HG03342 (cell line): Measurements from ENCODE around the gene CIAO2A.
"Not testable (repeated sequence)": the region's sequence is repeated elsewhere in the genome, so short reads cannot be mapped to it uniquely, and the experiment has no call there.

Experiments used
- ATAC-seq: cut with Tn5 transposase; IDR thresholded peaks from one replicate; pipeline ENCODE4 v1.9.1; 2021; ENCODE audit warnings: mild to moderate bottlenecking, moderate library complexity; ENCODE audit not compliant: unreplicated experiment

The CIAO2A gene

DNA sequence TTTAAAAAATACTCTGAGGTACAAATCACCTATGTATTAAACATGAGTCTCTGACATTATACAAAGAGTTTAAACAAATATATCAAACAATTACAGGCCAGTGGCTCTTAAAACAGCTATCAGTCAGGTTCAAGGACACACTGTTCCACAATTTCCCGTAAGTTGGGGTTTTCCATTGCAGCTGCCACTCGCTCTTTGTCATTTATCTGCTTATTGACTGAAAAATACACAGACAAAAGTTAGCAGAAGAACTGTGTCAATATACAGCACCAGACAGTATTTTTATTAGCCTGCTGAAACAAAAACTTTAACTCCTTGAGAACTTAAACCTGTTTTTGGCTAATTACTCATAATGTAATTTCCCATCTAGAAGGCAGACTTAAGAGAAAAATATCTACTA lies 20.8 kb downstream of the CIAO2A start:
- ATAC-seq = no peak

DNA sequence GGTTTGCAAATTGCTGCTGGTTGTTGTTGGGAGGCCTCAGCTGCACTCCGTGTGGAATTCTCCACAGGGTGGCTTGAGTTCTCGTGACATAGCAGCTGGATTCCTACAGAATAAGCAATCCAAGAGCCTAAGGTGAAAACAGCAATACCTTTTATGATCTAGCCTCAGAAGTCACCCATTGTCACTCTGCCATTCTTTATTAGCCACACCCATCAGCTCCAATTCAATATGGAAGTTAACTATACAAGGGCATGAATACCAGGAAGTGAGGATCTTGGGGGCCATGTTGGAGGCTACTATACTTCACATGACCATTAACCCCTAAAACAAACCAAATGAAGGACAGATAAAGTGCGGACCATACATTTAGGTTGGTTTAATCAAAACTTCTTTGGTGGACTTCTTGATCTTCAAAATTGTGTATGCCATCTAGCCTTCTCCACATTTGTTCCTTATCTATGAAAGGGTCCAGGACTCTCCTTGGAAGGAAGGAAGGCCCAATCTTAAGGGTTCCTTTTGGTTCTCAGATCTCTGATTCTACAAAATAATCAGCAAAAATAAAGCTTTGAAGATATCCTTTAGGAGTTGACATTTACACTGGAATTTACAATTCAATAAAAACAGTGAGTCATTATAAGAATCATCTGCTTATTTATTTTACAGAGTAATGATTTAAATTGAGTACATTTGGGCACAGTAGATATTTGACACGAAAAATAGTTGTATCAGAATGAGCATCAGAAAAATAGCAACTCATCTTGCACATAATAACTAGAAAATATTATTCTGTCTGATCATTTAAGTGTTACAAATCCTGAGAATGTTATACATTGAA lies 21.5 kb downstream of the CIAO2A start:
- ATAC-seq = no peak

DNA sequence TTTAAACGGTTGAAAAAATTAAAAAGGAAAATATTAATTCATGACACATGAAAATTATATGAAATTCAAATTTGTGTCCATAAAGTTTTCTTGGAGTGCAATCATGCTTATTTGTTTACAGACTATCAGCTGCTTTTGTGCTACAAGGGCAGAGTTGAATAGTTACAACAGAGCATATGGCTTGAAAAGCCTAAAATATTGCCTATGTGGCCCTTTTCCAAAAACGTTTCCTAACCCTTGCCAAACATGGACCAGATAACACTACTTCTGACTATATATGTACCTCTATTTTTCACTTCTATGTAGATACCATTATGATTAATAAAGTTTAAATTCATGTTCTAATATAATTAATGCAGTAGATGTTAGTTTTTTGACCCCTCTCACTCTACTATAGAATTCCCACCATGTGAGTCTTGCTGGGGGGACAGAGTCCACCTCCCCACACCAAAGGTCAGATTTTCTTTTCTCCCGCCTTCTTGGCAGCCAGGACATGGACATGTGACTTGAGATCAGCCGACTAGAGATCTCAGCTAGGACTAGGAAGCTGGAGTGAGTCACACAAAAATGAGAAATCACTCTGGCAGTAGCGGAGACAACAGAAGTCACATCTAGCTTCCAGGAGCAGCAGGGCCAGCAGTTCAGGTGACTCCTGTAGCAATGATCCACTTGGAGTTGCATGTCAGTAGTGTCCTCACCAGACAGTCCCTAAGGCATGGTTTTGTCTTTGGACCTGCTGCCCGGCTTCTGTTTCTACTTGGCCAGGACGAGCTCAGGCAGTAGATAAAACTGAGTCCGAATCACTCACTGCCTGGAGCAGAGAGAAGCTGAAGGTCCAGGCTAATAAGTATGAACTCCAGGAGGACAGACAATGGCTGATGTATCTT lies 22.4 kb downstream of the CIAO2A start:
- no peak for ATAC-seq

DNA sequence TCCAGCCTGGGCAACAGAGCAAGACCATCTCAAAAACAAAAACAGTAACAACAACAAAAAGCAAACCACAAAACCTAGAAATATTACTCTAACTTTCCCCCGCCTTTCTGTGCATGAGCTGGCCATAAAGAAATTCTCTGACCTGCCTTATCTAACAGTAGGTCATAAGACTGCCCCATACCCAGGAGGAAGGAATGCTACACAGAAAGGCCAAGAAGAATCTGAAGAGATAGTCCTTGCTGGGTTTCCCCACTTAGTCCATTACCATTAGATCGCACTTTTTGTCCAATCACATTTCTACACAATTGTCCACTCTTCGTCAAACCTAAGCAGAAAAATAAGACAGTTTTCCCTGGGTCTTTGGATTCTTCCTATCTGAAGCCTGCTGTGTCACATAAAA lies 23.5 kb downstream of the CIAO2A start:
- no peak for ATAC-seq

DNA sequence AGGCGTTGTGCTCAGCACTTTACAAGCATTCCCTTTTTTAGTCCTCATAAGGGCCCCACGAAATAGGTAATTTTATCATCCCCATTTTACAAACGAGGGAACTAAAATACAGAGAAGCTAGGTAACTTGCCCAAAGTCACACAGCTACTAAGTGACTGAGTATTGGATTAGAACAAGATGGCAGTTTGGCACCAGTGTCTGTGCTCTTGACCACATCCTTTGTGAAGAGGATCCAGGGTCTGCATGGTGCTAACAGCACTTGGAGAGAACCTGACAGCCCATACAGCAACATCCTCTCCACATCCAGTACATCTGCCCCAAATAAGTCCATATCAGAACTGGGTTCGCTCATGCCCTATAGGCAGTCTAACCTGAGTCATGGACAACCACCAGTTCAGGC lies 25.5 kb downstream of the CIAO2A start:
- no peak for ATAC-seq

DNA sequence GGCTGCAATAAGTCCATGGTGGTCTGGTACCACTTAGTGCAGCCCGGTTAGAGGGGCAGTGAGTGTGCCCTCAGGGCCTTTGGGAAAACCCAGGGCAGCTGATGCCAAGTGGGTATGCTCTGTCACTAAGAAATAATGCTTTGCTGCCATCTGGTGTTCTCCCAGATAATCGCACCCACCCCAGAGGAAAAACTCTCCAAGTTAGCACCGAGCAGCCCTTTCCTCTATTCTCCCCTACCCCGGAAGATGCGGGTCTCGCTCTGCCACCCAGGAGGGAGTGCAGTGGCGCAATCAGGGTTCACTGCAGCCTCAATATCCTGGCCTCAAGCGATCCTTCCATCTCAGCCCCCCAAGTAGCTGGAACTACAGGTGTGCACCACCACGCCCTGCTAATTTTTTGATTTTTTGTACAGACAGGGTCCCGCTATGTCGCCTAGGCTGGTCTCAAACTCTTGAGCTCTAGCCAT lies 26.0 kb downstream of the CIAO2A start:
- ATAC-seq = no peak

DNA sequence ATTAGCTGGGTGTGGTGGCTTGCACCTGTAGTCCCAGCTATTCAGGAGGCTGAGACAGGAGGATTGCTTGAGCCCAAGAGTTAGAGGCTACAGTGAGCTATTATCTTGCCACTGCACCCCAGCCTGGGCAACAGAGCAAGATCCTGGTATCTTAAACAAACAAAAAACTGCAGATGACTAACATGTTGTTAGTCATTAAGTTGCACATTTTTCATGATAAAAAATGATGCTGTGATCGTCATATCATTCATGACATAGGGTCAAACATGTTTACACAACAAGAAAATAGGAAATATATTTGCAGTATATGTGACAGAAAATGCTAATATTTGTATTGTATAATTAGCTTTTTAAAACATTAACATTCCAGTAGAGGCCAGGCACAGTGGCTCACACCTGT lies 27.2 kb downstream of the CIAO2A start:
- no peak for ATAC-seq

DNA sequence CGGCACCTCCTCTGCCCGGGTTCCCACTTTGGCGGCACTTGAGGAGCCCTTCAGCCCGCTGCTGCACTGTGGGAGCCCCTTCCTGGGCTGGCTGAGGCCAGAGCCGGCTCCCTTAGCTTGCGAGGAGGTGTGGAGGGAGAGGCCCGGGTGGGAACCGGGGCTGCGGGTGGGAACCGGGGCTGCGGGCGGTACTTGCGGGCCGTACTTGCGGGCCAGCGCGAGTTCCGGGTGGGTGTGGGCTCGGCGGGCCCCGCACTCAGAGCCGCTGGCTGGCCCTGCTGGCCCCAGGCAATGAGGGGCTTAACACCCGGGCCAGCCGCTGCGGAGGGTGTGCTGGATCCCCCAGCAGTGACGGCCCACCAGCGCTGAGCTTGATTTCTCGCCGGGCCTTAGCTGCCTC lies 32.9 kb downstream of the CIAO2A start:
- no peak for ATAC-seq

DNA sequence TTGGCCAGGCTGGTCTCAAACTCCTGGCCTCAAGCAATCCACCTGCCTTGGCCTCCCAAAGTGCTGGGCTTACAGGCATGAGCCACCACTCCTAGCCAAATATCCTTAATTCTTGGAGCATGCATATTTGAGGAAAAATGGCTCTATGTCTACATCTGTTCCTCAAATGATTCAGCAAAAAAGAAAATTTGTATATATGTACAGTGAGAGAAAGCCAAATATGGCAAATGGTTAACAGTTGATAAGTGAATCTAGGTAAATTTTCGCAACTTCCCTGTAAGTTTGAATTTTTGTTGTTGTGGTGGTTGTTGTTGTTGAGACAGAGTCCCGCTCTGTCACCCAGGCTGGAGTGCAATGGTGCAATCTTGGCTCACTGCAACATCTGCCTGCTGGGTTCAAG lies 34.5 kb downstream of the CIAO2A start:
- ATAC-seq = not testable (repeated sequence)

DNA sequence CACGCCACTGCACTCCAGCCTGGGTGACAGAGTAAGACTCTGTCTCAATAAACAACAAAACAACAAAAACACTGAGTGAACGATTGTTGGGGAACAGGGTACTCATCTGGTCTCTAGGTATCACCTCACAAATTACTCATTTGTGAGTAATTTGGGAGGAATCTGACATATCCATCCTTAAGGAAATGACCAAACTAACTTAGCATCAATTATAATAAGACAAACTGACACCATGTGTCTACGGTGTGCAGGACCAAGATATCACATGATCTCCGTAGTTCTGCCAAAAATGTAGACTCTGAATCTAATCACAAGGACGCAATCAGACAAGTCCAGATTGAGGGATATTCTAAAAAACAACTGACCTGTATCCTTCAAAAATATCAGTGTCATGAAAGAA lies 35.4 kb downstream of the CIAO2A start:
- ATAC-seq = no peak

DNA sequence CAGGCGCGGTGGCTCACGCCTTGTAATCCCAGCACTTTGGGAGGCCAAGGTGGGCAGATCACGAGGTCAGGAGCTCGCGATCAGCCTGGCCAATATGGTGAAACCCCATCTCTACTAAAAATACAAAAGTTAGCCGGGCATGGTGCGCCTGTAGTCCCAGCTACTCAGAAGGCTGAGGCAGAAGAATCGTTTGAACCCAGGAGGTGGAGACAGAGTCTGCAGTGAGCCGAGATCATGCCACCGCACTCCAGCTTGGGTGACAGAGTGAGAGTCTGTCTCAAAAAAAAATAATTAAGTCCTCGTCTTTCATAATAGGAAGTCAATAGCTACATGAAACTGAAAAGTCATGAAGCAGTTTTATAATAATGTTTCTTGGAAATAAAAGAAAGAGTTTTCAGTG lies 40.0 kb downstream of the CIAO2A start:
- ATAC-seq = not testable (repeated sequence)

DNA sequence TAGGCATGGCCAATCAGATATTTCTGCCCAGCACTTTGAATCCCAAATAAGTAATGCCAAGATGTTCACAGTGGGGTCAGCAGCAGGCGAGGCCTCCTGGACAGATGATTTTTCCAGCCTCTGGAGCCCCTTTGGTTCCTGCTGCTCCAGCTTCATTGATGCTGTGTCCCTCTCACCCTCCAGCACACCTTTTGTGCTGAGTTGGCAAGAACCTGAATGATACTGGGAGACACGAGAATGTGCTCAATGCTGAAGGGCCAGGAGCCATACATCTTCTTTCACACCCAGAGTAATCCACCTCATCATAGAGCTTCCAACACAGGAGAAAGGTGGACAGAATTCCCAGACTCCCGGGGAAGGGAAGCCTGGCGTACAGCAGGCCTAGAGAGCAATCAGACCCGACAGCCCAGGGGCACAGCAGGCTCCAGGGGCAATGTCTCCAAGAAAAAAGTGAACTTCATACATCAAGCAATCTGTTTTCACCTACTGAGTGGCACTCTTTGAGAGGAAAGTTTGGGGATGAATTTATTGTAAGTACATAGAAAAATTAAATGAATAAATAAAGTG lies 40.6 kb downstream of the CIAO2A start:
- ATAC-seq = no peak

DNA sequence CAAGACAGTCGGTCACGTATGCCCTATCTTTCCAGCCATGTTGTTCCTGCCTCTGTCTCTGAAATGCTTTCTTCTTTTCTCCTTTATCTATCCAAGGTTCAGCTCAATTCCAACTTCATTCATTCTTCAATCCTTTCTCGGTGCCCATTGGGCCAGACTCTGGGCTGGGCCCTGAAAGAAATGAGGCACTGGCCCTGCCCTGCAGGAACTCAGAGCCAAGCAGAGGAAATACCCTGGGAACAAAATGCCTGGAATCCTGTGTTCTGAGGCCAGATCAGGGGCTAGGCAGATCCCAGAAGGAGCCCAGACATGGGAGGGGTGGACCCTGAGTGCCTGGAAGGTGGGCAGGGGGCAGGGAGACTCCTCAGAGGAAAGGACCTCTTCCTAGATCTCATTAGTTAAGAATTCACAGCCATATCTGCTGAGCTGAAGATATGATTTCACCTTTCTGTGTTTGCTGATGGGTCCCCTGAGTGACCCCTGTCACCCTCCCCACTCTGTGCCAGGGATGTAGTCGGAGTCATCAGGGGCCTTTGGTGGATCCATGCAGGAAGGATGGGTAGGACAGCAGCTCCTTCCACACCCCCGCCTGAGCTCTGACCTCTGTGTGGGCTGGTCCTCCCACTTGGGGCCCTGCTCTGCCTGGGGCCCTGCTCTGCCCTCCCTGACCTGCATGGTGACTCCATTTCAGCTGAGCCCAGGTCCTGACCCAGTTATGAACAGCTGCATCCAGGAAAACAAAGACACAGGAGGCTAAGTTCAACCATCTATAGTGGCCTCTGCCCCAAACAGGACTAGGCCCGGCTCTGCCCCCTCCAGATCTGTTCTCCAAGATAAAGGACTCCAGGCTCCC lies 42.0 kb downstream of the CIAO2A start:
- ATAC-seq = no peak

DNA sequence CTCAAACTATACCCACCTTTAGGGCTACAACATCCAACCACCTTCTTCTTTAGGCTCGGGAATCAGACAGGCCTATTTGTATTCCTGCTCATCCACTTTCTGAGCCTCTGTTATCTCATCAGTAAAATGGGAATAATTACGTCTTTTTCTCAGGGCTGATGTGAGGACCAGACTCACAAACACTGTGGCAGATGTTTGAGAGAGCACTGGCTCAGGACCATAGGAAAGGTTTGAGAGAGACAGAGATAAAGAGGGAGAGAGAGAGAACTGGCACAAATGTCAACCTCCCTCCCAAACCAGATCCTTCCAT lies 42.6 kb downstream of the CIAO2A start:
- ATAC-seq = no peak

DNA sequence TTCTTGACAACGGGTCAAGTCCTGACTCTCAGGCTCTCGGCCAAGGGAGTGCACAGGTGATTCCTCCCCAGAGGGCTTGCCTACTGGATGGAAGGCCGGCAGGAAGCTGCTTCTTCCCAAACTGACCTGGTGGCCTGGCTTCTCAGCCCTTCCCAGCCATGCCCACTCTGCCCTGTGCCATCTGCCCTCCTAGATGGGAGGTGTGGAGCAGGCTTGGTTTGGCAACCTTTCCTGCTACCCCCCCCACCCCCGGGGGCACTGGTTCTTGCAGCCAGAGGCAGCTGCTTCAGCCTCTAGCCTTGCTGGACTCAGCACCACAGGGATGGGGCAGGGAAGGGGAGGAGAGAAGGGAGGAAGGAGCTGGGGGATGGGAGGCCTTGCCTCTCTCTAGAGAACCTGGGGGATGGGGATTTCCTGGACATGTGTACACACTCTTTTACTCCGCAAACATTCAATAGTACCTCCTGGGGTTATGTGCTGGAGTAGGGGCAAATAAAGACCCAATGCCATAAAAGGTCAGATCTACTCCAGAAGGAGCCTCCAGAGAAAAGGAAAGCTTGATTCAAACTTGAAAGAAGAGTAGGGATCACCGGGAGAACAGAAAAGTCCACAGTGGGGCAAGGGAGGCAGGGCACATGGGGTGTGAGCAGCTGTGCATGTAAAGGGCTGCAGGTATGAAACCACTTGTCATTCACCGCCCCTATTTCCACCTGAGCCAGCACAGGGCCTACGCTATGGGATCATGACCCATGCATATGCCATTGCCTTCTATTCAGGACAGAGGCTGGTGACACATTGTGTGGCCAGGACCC lies 43.2 kb downstream of the CIAO2A start:
- ATAC-seq = no peak

DNA sequence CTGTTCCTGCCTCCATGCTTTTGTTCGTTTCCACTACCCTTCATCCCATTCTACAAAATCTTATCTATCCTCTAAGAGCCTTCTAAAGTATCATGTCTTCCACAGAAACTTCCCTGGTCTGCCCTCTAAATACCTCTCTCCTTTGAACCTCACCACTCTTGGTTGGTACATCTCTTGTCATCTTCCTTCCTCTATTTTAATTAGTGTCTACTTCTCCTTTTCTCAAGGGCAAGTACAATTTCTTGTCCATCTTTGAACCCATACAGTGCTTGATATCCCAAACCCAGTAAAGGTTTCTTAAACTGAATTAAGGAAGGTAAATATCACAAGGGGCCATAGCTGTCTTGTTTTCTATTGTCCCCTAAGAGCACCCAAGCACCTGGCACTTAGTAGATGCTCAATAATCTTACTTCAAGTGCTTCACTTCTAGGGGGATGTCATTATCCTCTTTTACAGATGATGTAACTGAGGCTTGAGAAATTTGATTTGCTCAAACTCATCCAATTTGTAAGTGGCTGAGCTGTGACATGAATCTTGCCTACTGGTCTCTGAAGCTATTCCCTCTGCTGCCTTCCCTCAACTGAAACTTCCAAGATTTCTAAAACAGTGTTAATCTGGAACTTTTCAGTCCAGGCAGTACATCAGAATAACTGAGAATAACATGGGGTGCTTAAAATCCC lies 44.7 kb downstream of the CIAO2A start:
- no peak for ATAC-seq

DNA sequence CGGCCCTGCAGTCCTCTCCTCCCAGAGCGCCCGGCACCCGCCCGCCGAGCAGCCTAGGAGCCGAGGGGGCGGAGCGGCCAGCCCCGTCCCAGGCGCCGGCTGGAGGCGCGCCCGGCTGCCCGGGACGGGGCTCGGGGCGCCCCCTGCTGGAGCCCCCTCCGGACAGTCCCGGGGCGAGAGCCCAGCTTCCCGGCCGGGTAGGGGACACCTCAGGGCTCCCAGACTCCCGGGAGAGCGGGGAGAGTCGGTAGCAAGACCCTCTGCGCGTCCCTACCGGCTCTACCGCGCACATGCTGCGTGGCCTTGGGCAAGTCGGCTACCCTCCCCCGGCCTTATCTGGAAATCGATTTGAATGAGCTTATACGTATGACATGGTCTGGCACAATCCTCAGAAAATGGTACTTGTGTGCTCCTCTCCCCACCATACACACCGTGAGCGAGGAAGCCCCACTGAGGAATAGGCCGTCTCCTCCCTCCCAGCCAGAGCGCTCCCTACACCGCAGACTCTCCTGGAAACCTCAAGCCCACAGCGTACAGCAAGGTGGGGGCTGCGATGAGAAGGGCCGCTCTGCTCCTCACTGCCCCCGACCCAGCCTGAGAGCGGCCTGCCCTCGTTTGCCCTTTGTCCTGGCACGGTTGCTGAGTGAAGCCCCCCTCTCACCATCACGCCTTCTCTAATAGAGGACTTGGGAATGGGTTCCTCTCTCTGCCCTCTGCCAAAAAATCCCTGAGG lies 47.1 kb downstream of the CIAO2A start, which contains the start of gene DAPK2:
Gene DAPK2 (minus strand): TSS at position 65 of the 733 bp plus-strand sequence. CDS start 6,224 bp downstream, outside the sequence.
- peak; percentile 48 for ATAC-seq

DNA sequence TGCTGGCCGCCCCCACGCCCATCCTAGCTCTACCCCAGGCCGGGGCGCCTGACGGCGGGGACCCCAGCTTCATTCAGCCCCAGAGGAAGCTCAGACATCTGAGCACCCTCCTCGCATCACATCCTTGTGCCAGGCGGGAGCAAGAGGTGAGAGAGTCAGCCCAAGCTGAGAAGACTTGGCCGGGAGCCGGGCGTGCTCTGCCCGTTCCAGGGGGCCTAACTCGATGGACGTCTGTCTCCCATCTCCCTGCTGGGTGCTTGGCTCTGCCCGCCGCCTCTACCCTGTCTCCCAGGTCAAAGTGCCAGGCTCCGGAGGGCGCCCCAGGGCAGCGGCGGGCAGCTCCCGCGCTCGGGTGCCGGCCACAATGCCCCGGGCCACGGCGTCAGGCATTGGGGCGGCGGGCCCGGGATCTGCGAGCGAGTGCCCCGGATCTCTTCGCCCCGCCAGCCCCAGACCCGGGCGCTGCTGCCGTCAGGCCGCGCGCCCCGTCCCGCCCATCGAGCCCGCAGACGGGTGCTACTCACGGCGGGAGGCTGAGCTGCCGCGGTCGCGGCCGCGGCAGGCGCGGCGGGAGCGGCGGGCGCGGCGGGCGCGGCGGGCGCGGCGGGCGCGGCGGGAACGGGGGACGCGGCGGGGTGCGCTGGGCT lies 47.7 kb downstream of the CIAO2A start:
- ATAC-seq = peak; percentile 12
